ENCODE results near the gene GAGE12J.

GRCh38 chrX:49303346-49303745, 18.5 kb upstream of the GAGE12J start, which contains the start of gene GAGE10:
- TF ChIP-seq POLR2A (IDR thresholded peaks at IDR 0.05; ENCODE audit: low read length) (no peak), GATA1 (IDR thresholded peaks at IDR 0.05; ENCODE audit: low read depth, low read length) (no peak)

Data from erythroblast (primary cell).